ENCODE results near the gene PKNOX1. TPM values are rescaled to one million over a fixed set of nuclear protein-coding genes. Genes with fewer than 3 reads are reported as not detected.
"Not testable (repeated sequence)": the region's sequence is repeated elsewhere in the genome, so short reads cannot be mapped to it uniquely, and the experiment has no call there.

Gene PKNOX1
- polyA plus RNA-seq, 3 donors, result 9.2 to 11.8 (median 9.9) TPM

DNA sequence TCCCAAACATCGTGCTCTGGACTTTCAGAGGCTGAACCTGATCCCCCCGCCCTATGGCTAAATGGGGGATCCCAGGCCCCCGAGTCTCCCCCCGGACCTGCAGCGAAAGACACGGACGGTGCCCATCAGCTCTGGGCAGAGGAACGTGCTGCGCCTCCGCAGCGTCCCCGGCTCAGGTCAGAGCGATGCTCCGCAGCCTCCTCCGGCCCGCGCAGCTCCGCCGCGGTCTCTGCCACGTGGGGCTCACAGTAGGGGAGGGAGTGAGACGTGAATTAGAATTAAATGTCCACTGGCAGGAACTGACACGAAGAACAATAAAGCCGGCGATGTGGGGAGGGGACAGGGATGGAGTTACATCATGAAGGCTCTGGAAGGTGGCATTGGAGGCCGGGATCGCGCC lies 102.3 kb downstream of the PKNOX1 start:
- intact Hi-C loops (cut with micrococcal nuclease); H3K9ac ChIP-seq (ENCODE audit: insufficient read depth, low read length, poor library complexity, severe bottlenecking); H2AFZ ChIP-seq (ENCODE audit: insufficient read depth, low read depth, low read length, poor library complexity, severe bottlenecking); H3K27me3 ChIP-seq (ENCODE audit: control insufficient read depth in 2 of 2, insufficient read depth in 2 of 2, low read length in 2 of 2); H3K9me3 ChIP-seq (replicated peaks in 1 of 2; ENCODE audit: control insufficient read depth in 1 of 2, insufficient read depth in 1 of 2, low read length in 2 of 2); H4K20me1 ChIP-seq (ENCODE audit: insufficient read depth, low read length); H3K4me1 Mint-ChIP-seq; H3K79me2 ChIP-seq (ENCODE audit: insufficient read depth, low read length); H3K9me3 Mint-ChIP-seq; H3K27ac Mint-ChIP-seq; H3K4me1 ChIP-seq (ENCODE audit: control insufficient read depth in 1 of 2, insufficient read depth in 2 of 2, low read length in 2 of 2); H3K27me3 Mint-ChIP-seq (ENCODE audit: low read depth in 3 of 3); H3K4me3 ChIP-seq (replicated peaks in 1 of 3; ENCODE audit: low read depth in 2 of 3, low read length in 3 of 3); H3K36me3 Mint-ChIP-seq; H3K27ac ChIP-seq (ENCODE audit: low read depth in 1 of 2, low read length in 2 of 2); H3K4me2 ChIP-seq (replicated peaks; ENCODE audit: extremely low read depth, low read length, poor library complexity, severe bottlenecking); DNase-seq; H3K36me3 ChIP-seq (replicated peaks in 1 of 2; ENCODE audit: control insufficient read depth in 1 of 2, insufficient read depth in 2 of 2, low read length in 2 of 2); H3K4me3 Mint-ChIP-seq: not testable (repeated sequence)
- WGBS (ENCODE audit: insufficient coverage), result no CpG with 5 or more reads among the region's 28 CpGs

DNA sequence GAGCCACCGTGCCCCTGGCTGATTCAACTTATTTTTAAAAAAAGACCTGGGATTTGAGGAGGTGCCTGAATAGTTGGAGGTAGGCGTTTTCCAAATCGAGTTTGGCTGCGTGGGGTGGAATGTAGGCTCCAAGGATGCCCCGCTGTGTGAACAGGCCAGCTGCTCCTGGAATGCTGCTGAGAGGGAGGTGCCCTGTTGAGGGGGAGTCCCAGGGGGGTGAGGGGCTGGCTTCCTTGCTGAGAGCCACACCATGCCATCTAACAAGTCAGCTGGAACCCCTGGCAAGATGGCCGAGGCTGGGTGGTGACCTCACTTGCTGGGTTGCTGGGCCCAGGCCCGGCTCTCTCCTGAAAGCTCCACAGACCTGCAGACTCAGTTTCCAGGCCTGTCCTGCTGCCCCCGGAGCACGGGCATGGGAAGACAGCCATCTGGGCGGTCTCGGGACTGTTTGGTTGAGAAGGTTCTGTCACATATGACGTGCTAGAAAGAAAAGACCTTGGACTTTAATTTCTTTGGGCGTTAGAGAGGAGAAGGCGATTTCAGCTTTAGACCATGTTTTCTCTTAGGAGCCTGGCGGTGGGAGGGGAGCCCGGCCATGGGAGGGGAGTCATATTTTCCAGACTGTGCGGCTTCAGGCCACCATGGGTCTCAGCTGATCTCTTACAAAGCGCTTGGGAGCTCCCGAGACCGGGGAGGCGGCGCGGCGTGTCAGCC lies 108.4 kb downstream of the PKNOX1 start:
- intact Hi-C loops (cut with micrococcal nuclease); H3K36me3 ChIP-seq (replicated peaks in 1 of 2; ENCODE audit: control insufficient read depth in 1 of 2, insufficient read depth in 2 of 2, low read length in 2 of 2); H3K27ac Mint-ChIP-seq; H3K9me3 Mint-ChIP-seq; H3K27ac ChIP-seq (ENCODE audit: low read depth in 1 of 2, low read length in 2 of 2); H3K4me3 ChIP-seq (replicated peaks in 1 of 3; ENCODE audit: low read depth in 2 of 3, low read length in 3 of 3); H3K4me3 Mint-ChIP-seq; H3K27me3 ChIP-seq (ENCODE audit: control insufficient read depth in 2 of 2, insufficient read depth in 2 of 2, low read length in 2 of 2); H3K9me3 ChIP-seq (replicated peaks in 1 of 2; ENCODE audit: control insufficient read depth in 1 of 2, insufficient read depth in 1 of 2, low read length in 2 of 2); H3K36me3 Mint-ChIP-seq; H2AFZ ChIP-seq (ENCODE audit: insufficient read depth, low read depth, low read length, poor library complexity, severe bottlenecking); H4K20me1 ChIP-seq (ENCODE audit: insufficient read depth, low read length); H3K27me3 Mint-ChIP-seq (ENCODE audit: low read depth in 3 of 3); H3K9ac ChIP-seq (ENCODE audit: insufficient read depth, low read length, poor library complexity, severe bottlenecking); H3K79me2 ChIP-seq (ENCODE audit: insufficient read depth, low read length); H3K4me2 ChIP-seq (replicated peaks; ENCODE audit: extremely low read depth, low read length, poor library complexity, severe bottlenecking); H3K4me1 Mint-ChIP-seq; H3K4me1 ChIP-seq (ENCODE audit: control insufficient read depth in 1 of 2, insufficient read depth in 2 of 2, low read length in 2 of 2); DNase-seq: not testable (repeated sequence)
- WGBS (ENCODE audit: insufficient coverage), result no CpG with 5 or more reads among the region's 24 CpGs

Small RNA genes lying within 50 kb of the gene (small RNA-seq; reads per million reads assigned to genes)
- gene MIR5692B (ENCODE audit: insufficient read length, low read depth), result not detected

Other genes starting within 250 kb of the PKNOX1 start
- gene WDR4, start 95.0 kb upstream of the PKNOX1 start, polyA plus RNA-seq, result 1 to 10 TPM; 2.9 to 7.0 (median 3.6) TPM
- 10 to 100 TPM; 18.2 to 35.5 (median 28.0) TPM for gene NDUFV3, start 81.3 kb upstream of the PKNOX1 start, polyA plus RNA-seq
- not detected for gene ERVH48-1, start 48.9 kb upstream of the PKNOX1 start, polyA plus RNA-seq
- under 1 TPM in 1 of 3 donors, not detected in 2; 0.19 TPM for gene CBS, start 101.3 kb downstream of the PKNOX1 start, polyA plus RNA-seq
- 100 to 1,000 TPM in 1 of 3 donors, 10 to 100 TPM in 2; 38.4 to 111 (median 39.3) TPM for gene U2AF1, start 133.0 kb downstream of the PKNOX1 start, polyA plus RNA-seq
- gene CRYAA, start 194.4 kb downstream of the PKNOX1 start, polyA plus RNA-seq, result not detected

All from CD14-positive monocyte (primary cell).